HK-2 (cell line): ENCODE data around the gene HSP90B1.
A peak's percentile ranks its signal among the peaks of the same experiment; 100 is the strongest.

Source experiments
- DNase-seq: peaks from one replicate; pipeline ENCODE4 v3.0.0-alpha.2; 2018; ENCODE audit not compliant: unreplicated experiment

Gene HSP90B1

DNA sequence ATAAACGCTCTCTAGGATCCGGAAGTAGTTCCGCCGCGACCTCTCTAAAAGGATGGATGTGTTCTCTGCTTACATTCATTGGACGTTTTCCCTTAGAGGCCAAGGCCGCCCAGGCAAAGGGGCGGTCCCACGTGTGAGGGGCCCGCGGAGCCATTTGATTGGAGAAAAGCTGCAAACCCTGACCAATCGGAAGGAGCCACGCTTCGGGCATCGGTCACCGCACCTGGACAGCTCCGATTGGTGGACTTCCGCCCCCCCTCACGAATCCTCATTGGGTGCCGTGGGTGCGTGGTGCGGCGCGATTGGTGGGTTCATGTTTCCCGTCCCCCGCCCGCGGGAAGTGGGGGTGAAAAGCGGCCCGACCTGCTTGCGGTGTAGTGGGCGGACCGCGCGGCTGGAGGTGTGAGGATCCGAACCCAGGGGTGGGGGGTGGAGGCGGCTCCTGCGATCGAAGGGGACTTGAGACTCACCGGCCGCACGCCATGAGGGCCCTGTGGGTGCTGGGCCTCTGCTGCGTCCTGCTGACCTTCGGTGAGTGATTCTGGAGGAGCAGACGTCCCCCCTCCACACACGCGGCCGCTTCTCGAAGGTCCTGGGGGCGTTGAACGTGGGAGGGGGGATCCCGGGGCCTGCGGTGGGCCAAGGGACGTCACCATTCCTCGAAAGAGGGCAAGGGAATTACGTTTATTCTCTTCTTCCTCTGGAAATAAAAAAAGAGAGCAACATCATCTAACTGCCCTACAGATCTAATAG lies at the start of gene HSP90B1:
HSP90B1 (plus strand) TSS at position 377 of the 753 bp plus-strand sequence; CDS start at position 483, 106 bp downstream.
- DNase-seq, result peak; percentile 100

DNA sequence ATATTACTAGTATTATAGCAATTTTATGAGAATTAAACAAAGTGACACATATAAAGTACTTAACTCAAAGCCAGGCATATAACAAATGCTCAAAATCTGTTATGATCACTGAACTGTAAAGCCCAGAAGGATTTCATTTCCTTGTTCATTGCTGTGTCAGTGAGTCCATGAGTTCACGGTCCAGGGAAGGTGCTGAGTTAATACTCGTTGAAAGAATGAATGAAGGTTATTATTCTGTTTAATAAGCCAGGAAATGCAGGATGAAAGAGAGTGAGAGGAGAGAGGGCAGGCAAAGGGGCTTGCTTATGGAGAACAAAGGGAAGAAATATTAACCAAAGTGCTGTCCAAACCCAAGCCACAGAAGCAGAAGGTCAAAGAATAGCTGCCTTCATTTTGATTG lies 48.9 kb upstream of the HSP90B1 start:
- no peak for DNase-seq

DNA sequence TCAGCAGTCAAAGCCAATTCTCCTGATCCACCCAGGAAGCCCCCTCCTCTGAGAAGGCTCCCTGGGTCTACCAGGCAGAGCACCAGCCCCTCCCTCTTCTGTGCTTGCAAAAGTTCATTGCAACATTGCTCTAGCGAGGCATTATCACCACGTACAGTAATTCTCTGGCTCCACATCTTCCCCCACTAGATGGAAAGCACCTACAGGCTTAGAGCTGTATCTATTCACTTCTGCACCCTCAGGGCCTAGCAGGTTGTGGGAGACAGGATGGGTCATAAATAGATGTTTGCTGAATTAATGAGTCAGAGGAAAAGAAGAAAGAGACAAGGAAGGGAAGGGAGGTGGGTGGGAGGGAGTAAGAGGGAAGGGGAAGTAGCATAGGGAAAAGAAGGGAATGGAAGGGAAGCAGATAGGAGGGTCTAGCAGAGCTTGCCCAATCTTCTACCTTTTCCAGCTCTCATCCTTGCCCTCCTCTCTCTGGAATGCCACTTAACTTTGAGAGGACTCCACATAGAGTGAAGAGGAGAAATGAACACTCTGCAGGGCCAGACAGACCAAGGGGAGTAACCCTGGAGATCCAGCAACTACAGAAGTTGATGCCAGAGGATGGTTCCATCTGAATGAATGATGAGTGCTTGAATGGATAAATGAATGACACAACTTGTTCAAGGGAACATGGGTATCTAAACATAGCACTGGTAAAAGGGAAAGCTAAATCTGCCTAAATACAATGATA lies 47.2 kb upstream of the HSP90B1 start:
- DNase-seq, result no peak

DNA sequence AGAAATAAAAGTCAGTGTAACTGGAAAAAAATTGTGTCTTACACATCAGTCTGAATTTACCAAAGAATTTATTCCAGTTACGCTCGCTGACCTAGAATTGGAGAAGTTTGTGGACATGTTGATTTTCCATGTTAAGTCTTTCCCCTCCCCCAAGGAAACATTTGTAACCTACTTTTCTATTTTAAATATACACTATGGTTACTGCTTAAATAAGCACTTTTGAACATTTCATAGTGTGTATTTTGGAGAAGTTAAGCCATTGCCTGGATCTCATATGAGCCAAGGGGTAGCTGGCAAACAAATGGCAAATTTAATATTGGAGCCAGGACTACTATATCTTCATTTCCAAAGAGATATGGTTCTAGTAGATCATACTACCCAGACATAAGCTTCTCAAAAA lies 46.3 kb upstream of the HSP90B1 start:
- no peak for DNase-seq

DNA sequence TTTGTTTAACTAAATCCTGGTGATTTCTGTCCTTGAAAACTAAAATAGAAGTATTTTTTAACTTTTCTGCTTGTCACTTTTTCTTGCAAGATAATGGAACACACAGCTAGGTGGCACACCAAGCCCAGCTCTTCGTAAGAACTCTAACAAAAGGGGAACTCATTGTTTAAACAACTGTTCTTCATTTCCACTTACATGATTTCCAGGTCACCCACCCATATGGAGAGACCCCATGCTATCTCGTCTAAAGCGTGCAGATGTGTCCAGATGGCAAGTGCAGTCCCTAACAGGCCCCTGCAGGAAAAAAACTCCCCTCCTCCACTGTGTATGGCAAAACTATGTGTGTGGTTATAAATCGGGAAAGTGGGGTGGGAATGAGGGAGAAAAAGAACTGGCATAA lies 45.9 kb upstream of the HSP90B1 start:
- DNase-seq, result no peak

DNA sequence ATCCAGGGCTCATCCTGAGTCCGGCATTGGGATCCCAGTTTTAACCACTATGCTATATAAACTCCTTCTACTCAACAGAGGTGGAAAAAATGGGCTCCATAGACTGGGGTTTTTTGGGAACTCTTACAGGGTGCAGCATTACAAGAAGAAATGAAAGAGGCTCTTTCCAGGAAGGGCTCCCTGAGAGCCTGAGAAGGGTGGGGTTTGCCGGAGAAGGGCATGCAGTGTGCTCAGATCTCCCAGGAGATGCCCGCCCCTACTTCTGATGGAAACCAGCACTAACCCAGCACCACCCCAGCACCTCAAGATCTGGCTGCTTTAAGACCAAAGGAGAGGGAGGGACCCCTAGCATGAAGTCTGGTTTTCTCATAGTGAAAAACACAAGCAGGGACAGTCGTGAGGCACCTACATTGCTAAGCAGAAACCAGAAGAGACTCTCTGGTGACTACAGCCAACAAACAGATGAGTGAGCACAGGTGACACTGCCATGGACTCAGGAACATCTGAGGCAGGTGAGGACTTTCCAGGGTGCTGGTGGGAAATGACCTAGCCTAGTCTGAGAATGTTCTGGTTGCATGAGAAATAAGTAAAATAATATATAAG lies 43.9 kb upstream of the HSP90B1 start:
- DNase-seq, result no peak

DNA sequence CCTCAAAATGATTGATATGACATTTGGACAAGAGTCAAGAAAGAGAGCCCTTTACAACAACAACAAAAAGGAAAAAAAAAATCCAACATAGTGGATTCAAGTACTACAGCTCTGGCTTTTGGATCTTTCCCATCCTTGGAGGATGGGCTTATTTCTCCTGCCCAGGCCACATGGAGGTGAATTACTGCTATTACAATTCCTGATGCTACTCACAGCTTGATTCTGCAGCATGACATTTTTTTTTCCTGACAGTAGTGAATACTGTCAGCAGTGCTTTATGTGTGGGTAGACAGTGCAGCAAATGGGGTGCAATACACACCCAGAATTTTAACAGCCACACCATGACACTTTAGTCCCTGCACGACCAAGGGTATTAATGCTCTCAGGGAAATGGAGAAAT lies 42.5 kb upstream of the HSP90B1 start:
- DNase-seq, result no peak

DNA sequence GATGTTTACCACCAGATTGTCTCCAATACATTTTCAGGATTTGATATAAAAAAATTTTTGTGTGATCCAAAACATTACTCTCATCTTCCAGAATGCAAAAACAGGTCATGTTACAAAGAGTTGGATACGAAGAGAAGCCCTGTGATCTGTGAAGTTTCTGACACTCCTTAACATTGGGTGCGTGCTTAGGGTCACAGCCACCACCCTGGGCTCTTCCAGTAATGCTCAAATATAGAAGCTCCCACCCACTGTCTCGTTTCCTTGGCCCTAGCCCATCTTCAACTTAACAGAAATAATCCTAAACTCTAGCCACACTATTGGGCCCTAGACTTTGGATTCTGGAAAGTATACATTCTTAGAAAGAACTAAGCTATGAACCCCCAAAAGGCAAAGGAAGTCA lies 32.9 kb upstream of the HSP90B1 start:
- DNase-seq, result no peak

DNA sequence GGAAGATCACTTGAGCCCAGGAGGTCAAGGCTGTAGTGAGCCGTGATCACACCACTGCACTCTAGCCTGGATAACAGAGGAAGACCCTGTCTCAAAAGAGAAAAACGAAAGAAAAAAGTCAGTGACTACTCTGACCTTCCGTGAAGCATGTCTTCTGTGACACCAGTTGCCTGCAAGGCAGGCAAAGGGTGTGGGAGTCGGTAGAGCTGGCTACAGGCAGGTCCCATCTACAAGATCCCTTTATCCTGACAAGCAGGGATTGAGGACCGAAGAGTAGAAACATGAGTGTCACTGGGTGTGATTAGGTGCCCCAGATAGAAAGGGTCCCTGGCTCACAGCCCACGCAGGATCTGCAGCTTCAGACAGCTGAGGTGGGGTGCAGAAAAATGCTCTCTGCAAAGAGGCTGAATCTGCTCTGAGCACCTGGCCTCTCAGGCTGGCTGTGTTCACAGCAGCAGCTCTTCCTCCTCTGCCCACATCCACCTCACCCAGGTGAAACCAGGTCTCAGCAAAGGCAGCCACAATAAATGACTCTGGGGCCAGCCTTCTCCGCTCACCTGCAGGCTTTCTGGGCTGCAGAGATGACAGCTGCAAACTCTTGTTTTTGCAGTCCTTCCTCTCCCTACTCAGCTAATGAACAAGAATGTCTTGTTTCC lies 28.6 kb upstream of the HSP90B1 start:
- no peak for DNase-seq

DNA sequence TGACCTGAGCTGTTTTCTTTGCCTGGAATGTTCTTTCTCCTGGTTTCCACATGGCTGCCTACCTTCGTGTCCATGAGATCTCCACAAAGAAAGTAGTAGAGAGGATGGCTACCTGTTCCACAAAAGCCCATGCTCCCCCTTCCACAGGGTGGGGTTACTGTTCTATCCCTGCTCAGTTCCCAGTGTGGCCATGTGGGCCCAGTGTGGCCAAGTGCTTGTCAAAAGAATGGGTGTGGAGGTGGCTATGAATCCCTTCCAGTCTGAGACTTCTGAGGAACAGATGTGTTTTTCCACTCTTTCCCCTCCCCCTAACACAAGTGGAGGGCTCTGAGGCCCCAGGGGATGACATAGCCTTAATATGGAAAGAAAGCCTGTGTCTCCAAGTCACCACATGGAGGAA lies 26.2 kb upstream of the HSP90B1 start:
- no peak for DNase-seq

DNA sequence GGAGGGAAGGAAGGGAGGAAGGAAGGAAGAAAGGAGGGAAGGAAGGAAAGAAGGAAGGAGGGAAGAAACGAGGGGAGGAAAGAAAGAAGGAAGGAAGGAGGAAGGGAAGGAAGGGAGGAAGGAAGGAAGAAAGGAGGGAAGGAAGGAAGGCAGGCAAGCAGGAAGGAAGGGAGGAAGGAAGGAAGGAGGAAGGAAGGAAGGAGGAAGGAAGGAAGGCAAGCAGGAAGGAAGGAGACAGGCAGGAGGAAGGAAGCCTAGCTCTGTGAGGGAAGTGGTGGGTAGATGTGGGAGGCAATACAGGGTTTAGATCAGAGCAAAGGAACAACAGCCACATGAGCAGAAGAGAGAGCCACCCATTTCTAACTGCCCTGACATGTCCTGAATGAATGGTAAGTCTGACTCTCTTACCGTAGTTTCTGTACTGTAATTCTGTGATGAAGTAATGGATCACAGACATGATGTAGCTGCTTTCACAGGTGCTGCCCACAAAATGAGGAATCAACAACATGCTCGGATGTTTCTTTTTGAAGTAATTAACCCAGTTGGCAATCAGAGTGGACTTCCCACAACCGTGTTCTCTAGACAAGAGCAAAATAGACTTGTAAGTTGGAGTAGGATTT lies 24.4 kb upstream of the HSP90B1 start:
- no peak for DNase-seq

DNA sequence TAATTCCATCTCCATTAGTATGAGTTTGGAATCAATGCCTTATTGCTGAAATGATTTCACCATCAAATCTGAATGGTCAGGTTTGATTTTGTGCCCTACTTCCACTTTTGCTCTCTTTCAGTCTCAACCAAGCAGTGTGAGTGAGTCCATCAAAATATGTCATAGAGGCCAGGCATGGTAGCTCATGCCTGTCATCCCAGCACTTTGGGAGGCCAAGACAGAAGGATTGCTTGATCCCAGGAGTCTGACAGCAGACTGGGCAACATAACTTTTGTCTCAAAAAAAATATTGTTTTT lies 22.0 kb upstream of the HSP90B1 start:
- DNase-seq, result no peak

DNA sequence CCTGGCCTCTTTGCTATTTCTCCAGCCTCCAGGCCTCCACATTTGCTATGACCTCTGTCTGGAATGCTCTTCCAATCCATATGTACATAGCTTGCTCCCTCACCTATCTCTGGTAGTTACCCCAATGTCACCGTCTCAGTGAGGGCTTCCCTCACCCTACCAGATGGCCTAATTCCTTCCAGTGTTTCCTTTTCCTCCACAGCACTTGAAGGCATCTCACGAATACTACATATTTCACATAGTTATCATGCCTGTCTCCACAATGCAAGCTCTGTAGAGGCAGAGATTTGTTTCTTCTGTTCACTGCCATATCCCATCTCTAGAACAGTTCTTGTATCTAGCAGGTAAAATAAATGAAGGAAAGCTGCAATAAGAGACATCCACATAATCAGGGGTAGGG lies 21.3 kb upstream of the HSP90B1 start:
- DNase-seq, result no peak

DNA sequence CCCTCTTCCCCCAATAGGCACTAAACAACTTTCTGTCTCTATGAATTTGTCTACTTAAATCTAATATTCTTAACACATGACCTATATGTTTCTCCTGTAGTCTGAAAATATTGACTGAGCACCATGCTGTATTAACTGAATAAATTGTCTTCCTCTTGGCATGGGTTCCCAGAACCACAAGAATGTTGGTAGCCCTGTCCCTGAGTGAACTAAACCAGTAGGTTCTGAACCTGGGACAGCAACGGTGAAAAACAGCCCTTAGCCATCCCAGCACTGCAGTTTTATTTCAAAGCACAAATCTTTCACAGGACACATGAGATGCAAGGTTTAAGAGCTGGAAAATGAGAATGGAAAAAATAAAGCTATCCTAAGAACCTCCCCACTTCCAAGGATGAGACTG lies 20.4 kb upstream of the HSP90B1 start:
- DNase-seq, result no peak

DNA sequence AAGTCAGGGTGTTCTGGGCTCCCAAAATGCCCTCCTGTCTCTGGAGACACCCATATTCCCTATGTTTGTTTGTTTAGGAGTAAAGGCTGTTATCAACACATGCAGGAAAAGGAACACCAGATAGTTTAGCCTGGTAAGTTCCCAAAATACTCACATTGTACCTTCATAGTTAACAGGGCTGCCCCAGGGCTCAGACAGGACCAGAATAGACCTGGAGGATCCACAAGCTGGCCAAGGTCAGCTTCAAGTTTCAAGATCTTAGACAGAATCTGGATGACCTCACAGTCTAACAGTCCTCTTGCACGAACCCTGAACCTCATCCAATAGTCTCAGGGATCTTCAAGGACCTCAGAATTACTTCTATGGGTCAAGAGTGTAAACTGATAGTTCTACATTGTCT lies 18.1 kb upstream of the HSP90B1 start:
- DNase-seq, result no peak

DNA sequence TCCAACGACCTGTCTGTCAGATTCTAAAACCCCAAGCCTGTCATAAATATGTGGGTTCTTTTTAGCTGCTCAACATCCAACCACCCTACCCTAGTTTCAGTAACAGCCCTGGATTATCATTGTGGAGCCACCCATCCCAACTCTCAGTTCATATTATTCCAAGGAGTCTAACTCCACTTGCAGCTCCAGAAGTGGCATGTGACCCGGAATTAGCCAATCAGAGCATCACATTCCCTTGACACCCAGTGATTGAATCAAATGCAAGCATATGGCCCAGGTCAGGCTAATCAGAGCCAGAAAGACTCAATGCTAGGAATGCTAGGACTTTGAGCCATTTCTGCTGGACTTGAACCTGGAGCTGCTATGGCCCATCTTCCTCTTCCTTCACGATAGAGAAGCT lies 17.1 kb upstream of the HSP90B1 start:
- no peak for DNase-seq

DNA sequence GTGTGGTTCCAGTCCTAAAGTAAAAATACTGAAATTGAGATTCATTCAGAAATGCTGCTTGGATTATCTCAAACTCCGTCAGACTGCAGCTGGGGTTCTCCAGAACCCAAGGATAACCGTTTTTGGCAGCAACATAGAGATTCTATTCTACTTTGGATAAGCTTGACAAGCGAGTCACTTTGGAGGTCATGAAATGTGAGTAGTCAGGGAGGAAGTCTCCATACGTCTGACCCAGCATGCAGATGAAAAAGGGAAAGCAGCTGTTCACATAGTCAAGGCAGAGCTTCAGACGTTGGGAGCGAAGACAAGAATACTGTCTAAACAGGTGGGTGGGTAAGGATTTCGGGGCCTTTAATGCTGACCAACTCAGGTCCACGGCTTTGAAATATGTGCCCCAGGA lies 14.9 kb upstream of the HSP90B1 start:
- DNase-seq, result no peak

DNA sequence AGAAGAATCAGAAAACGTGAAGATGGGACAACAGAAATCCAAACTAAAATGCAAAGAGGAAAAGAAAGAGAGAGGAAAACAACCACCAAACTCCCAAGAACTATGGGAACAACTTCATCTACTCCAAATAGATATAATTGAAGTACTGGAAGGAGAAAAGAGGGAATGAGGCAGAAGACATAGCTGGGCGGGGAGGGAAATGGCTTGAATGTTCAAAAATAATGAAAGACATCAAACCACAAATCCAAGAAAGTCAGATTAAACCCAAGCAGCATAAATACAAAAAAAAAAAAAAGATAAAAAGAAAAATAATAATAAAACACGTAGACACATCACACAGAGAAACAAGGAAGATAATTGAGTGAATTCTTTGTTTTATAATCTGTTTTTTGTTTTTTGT lies 12.3 kb upstream of the HSP90B1 start:
- no peak for DNase-seq

DNA sequence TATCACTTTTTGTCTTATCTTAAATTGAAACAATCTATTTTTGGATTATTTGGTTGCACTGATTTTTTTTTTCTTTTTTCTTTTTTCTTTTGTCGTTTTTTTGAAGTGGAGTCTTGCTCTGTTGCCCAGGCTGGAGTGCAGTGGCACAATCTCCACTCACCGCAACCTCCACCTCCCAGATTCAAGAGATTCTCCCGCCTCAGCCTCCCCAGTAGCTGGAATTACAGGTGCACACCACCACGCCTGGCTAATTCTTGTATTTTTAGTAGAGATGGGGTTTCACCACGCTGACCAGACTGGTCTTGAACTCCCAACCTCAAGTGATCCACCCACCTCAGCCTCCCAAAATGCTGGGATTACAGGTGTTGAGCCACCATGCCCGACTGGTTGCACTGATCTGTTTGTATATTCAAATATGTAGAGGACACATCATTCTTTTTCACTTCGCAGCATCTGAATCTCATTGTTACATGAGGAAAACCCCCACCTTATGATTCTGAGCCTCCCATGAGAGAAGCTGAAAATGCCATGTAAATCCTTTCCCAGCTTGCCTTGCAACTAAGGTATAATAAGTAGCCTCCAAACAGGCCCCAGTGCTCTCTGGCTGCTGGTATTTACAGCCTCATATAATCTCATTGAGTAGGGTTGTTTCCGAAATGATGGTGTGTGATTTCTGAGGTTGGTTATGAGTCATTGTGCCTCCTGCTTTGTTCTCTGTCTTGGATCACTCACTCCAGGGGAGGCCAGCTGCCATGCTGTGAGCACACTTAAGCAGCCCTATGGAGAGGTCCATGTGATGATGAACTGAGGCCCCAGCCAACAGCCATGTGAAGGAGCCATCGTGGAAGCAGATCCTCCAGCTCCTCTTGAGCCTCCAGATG lies 5.2 kb upstream of the HSP90B1 start:
- DNase-seq, result peak; percentile 31

DNA sequence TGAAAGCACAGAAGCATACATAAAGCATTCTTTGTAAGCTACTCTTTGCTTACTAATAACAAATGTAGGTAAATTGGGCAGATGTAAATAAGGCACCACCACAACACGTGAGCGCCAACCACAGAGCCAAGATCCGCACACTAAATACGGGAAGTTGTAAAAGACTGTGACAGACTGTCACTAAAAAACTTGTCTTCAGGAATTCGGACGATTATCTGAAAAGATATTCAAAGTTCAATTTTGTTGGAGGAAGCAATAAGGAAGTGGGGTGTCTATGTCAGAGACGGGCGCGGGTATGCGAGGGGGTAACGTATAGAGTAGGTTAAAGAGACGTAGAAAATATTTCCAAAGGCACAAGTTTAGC lies 1.5 kb upstream of the HSP90B1 start:
- no peak for DNase-seq

DNA sequence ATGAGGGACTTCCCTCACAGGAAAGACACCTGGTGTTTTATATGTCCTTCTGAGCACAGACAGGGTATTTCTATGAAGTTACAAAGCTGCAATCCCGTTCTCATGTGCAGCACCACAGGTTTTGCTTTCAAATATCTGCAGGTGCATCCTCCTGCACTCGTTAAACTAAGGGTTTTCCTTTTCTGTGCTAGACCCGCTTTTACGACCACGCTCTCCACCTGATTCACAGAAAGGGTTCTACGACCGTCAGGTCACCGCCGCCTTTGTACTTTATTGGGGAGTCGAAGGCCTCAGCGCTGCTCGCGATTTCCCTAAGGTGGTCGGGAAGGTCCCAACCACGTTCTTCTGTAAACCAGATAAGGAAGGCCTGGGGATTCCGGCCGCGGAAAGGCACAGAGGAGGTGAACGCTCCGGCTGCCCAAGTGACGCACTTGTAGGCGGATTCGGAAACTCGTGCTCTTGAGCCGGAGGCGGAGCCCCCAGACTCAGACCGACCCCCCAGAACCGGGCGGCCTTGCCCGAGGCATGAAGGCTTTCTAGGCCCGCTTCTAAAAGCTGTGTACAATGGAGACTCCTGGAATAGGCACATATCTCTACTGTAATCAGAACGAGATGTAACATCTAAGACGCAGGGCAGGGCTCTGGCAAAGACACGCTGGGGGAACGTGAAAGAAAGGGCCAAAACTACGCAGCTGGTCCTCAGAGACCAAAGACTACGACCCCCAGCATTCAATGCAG lies 995 bp upstream of the HSP90B1 start:
- peak; percentile 85 for DNase-seq
